K562 (cell line): ENCODE data around the gene PPFIBP2. TPM values are rescaled to one million over a fixed set of nuclear protein-coding genes. Genes with fewer than 3 reads are reported as not detected.

Experiments used
- ATAC-seq: fragments of 200-7000 bp; cut with Tn5 transposase; 3 replicates; pipeline ENCODE4 v1.9.1; 2020; ENCODE audit warnings: moderate library complexity
- BruUV-seq: library from RNA; stranded (reverse); fragments of 400-500 nt; replicated peaks from 2 replicates; lab custom pipeline; 2021; lab: Mats Ljungman, UMichigan
- CTCF ChIA-PET: fragments of 300-600 bp; formaldehyde crosslinking; extraction: SDS; loops from one replicate; lab custom pipeline; 2021; ENCODE audit warnings: low intra/inter-chr PET ratio; lab: Yijun Ruan, JAX
- POLR2A ChIA-PET: fragments of 300-600, 350-650 bp; sonication (Branson Sonifier 250); formaldehyde crosslinking; extraction: SDS; loops from one replicate; lab custom pipeline; 2021; ENCODE audit warnings: antibody characterized with exemption, inconsistent platforms; lab: Yijun Ruan, JAX
- DNase-seq, 4 experiments: peaks; one replicate each; pipeline versions ENCODE4 v3.0.0 to v3.0.0-alpha.2; 2011 to 2018; ENCODE audit warnings: low spot score in 3 of 4, mixed read lengths in 3 of 4; ENCODE audit errors: extremely low read depth in 1 of 4
- FAIRE-seq: peaks from 2 replicates; lab custom pipeline; 2011; peaks lifted over from hg19 to GRCh38; lab: Jason Lieb, UNC
- H2AFZ ChIP-seq: 2 replicates; pipeline ENCODE4 v1.6.0; 2011; ENCODE audit warnings: low read depth, low read length, control low read depth, inconsistent platforms
- H3K27ac ChIP-seq: fragments of 200-600 bp; 3 replicates; pipeline ENCODE4 v1.8.0; 2011; ENCODE audit warnings: low read depth, mild to moderate bottlenecking, control low read depth, inconsistent platforms, low read length, moderate library complexity, mixed read lengths; ENCODE audit errors: extremely low read depth
- H3K27me3 ChIP-seq, 2 experiments: fragments of 300-600 bp in 1 of 2; 2 replicates in 1 of 2; 3 replicates in 1 of 2; pipeline versions ENCODE4 v1.6.0 to v1.8.0; 2011; ENCODE audit warnings: inconsistent platforms in 2 of 2, low read length in 2 of 2, mild to moderate bottlenecking in 1 of 2, mixed read lengths in 1 of 2, moderate library complexity in 1 of 2; ENCODE audit not compliant: control insufficient read depth in 2 of 2, insufficient read depth in 2 of 2
- H3K36me3 ChIP-seq: fragments of 300-600 bp; 3 replicates; pipeline ENCODE4 v1.8.0; 2011; ENCODE audit warnings: mild to moderate bottlenecking, low read length, inconsistent platforms; ENCODE audit not compliant: control insufficient read depth, insufficient read depth
- H3K4me1 ChIP-seq, 2 experiments: fragments of 200-600 bp in 1 of 2; replicated peaks in 1 of 2; 2 replicates in 1 of 2; 3 replicates in 1 of 2; pipeline versions ENCODE4 v1.5.1 to v1.8.0; 2011; ENCODE audit warnings: inconsistent platforms in 2 of 2, low read length in 2 of 2, mild to moderate bottlenecking in 1 of 2, mixed read lengths in 1 of 2, moderate library complexity in 1 of 2; ENCODE audit not compliant: control insufficient read depth in 2 of 2, insufficient read depth in 2 of 2
- H3K4me2 ChIP-seq: 2 replicates; pipeline ENCODE4 v1.6.1; 2011; ENCODE audit warnings: low read length, control low read depth, inconsistent platforms, mixed read lengths; ENCODE audit not compliant: insufficient read depth
- H3K4me3 ChIP-seq: fragments of 200-600 bp; sonication (generic), shearing (Covaris generic); 2 replicates; pipeline ENCODE4 v1.5.1; 2016; ENCODE audit warnings: control low read depth, inconsistent platforms
- H3K79me2 ChIP-seq: fragments of 200-600 bp; 3 replicates; pipeline ENCODE4 v1.8.0; 2011; ENCODE audit warnings: low read length, inconsistent platforms; ENCODE audit not compliant: control insufficient read depth, insufficient read depth
- H3K9ac ChIP-seq, 2 experiments: 2 replicates each; pipeline versions ENCODE4 v1.6.0 to v1.6.1; 2011; ENCODE audit warnings: low read depth in 2 of 2, low read length in 2 of 2, control low read depth in 1 of 2, inconsistent platforms in 1 of 2, mild to moderate bottlenecking in 1 of 2, mixed read lengths in 1 of 2; ENCODE audit not compliant: insufficient read depth in 1 of 2
- H3K9me1 ChIP-seq: one replicate; pipeline ENCODE4 v1.6.0; 2011; ENCODE audit warnings: inconsistent platforms, mild to moderate bottlenecking, low read length, moderate library complexity; ENCODE audit not compliant: control insufficient read depth, insufficient read depth
- H3K9me3 ChIP-seq: replicated peaks from 2 replicates; pipeline ENCODE4 v1.5.1; 2011; ENCODE audit warnings: low read depth, low read length, inconsistent platforms; ENCODE audit not compliant: control insufficient read depth, insufficient read depth
- H4K20me1 ChIP-seq: replicated peaks from 2 replicates; pipeline ENCODE4 v1.6.1; 2011; ENCODE audit warnings: low read length, inconsistent platforms, mixed read lengths; ENCODE audit not compliant: control insufficient read depth, insufficient read depth
- BACH1 ChIP-seq: fragments of 200-800 bp; sonication (Bioruptor generic); IDR thresholded peaks from 2 replicates; pipeline ENCODE4 v1.6.1; 2016; ENCODE audit warnings: missing genetic modification characterization, missing compliant biosample characterization
- DACH1 ChIP-seq: fragments of 450-650 bp; IDR thresholded peaks from 2 replicates; pipeline ENCODE4 v1.6.1; 2018; ENCODE audit not compliant: partially characterized antibody
- FOXM1 ChIP-seq, 2 experiments: fragments of 450-650 bp in 1 of 2; sonication (generic) in 1 of 2; formaldehyde crosslinking in 1 of 2; IDR thresholded peaks; 2 replicates each; pipeline versions ENCODE4 v1.6.1 to v1.9.0; 2017 to 2022; ENCODE audit warnings: low read depth in 2 of 2, mild to moderate bottlenecking in 2 of 2, missing genetic modification reagents in 1 of 2, moderate library complexity in 1 of 2
- GTF2F1 ChIP-seq: IDR thresholded peaks from 2 replicates; pipeline ENCODE4 v1.6.1; 2011; ENCODE audit warnings: low read depth, low read length, improper control_type of control experiment
- HNRNPH1 ChIP-seq: fragments of 200-400 bp; formaldehyde crosslinking; optimal IDR thresholded peaks from 2 replicates; pipeline ENCODE3; 2017; ENCODE audit warnings: low read depth, mild to moderate bottlenecking, low read length, moderate library complexity
- HNRNPLL ChIP-seq: fragments of 200-400 bp; formaldehyde crosslinking; IDR thresholded peaks from 2 replicates; pipeline ENCODE4 v1.6.1; 2017; ENCODE audit warnings: low read length, low read depth, mild to moderate bottlenecking; ENCODE audit not compliant: poor library complexity, severe bottlenecking
- LARP7 ChIP-seq: fragments of 450-650 bp; IDR thresholded peaks from 2 replicates; pipeline ENCODE4 v1.6.1; 2016
- POLR2A ChIP-seq: fragments of 450-650 bp; conservative IDR thresholded peaks from 2 replicates; pipeline ENCODE4 v1.6.1; 2016
- RB1 ChIP-seq: fragments of 450-650 bp; IDR thresholded peaks from 2 replicates; pipeline ENCODE4 v1.6.1; 2017; ENCODE audit warnings: low read depth, mild to moderate bottlenecking
- SRSF9 ChIP-seq: fragments of 200-400 bp; formaldehyde crosslinking; IDR thresholded peaks from 2 replicates; pipeline ENCODE4 v1.6.1; 2017; ENCODE audit warnings: low read depth, low read length, borderline replicate concordance
- STAT5B ChIP-seq: fragments of 250-450 bp; sonication (Bioruptor Pico); IDR thresholded peaks from 2 replicates; pipeline ENCODE4 v1.8.0; 2021; ENCODE audit warnings: mild to moderate bottlenecking, inconsistent platforms
- TAF7 ChIP-seq: fragments of 450-650 bp; IDR thresholded peaks from 2 replicates; pipeline ENCODE4 v1.6.1; 2016; ENCODE audit warnings: missing genetic modification characterization, missing compliant biosample characterization
- ZNF586 ChIP-seq: fragments of 450-650 bp; formaldehyde crosslinking; conservative IDR thresholded peaks from 2 replicates; pipeline ENCODE4 v1.4.0; 2020; ENCODE audit warnings: mild to moderate bottlenecking, moderate library complexity
- WGBS: fragments of 100-300 bp; shearing (Covaris generic); methylation state at CpG from one replicate; pipeline ENCODE4 v1.1.6; 2016; ENCODE audit warnings: low coverage, mixed read lengths; ENCODE audit not compliant: insufficient coverage; ENCODE audit errors: missing lambda C conversion rate; 5-methylcytosine and 5-hydroxymethylcytosine counted together
- in situ Hi-C: fragments of 300-500 bp; cut with MboI; formaldehyde crosslinking; loops from 4 replicates; pipeline ENCODE4 v1.15.0; 2018; ENCODE audit warnings: inconsistent platforms, mixed read lengths
- intact Hi-C: fragments of 100-400 bp; cut with micrococcal nuclease; formaldehyde crosslinking; loops from 2 replicates; pipeline ENCODE4 v1.14.2; 2022
- polyA plus RNA-seq, 8 experiments: library from polyadenylated mRNA; depleted of rRNA in 4 of 8; stranded (reverse) in 5 of 8; unstranded in 3 of 8; fragments of >200 nt; fragmentation: Nextera tagmentation in 2 of 8; fragmentation: Illumina TruSeq in 1 of 8; extraction: Ambion mirVana in 2 of 8; extraction: Trizol in 1 of 8; gene quantifications; 2 replicates each; pipeline versions ENCODE4 v1.2.1 to v1.2.3, GENCODE V29; 2011 to 2014; ENCODE audit warnings: inconsistent platforms in 1 of 8, missing spikeins in 1 of 8
- total RNA-seq, 7 experiments: library from RNA; depleted of rRNA in 6 of 7; stranded (reverse); fragments of >200 nt in 6 of 7; fragmentation: Illumina TruSeq in 2 of 7; extraction: Trizol in 2 of 7; gene quantifications; 2 replicates each; pipeline versions ENCODE4 v1.2.1 to v1.2.3, GENCODE V29; 2011 to 2021; ENCODE audit warnings: low replicate concordance in 1 of 7
- TF ChIP-seq, protein P1 (sequence below): fragments of 250-450 bp; sonication (Bioruptor Pico); IDR thresholded peaks from 2 replicates; pipeline ENCODE4 v1.4.0; 2020

The PPFIBP2 gene
- total and polyA plus RNA-seq, 9 of the 15 experiments (the other 6 are each of a cell fraction or from before 2014, with no cell fraction given): 0.18 to 3.4 (median 1.2) TPM

DNA sequence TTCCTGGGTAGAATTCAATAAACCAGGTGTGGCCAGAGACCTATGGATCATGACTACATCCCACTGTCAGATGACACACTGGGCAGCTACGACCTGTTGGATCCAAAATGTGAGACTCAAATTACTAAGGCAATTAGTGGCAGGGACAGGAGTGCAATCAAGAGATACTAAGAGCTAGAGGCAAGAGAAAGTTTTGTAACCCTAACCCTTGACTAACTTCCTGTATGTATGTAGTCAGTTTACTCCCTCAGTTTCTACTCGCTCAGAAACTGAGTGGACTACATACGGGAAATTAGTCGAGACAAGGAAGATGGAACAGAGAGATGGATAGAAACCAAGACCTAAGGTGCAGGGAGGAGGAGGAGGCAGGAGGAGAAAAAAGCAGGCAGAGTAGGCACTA lies 156.8 kb downstream of the PPFIBP2 start:
- CTCF ChIA-PET: interaction anchor here (0.6 kb wide), 2 partner anchors 95 to 427 kb away, joined by 3 read pairs; no protein-coding TSS in a partner anchor

More for the DNA sequence above, 156.8 kb downstream of the PPFIBP2 start:
- no peak for FAIRE-seq
- H3K9me1 ChIP-seq: no peaks in the 10 kb centered on the region
- no peak overlapping the region for H2AFZ ChIP-seq
- DNase-seq: no peak
- H3K4me3 ChIP-seq: no peak overlapping the region
- H4K20me1 ChIP-seq: no peaks in the 10 kb centered on the region
- no peaks in the 10 kb centered on the region for H3K9me3 ChIP-seq
- BruUV-seq: no TSS peak
- WGBS: 32% methylated on average over 4 of the region's 4 CpGs
- no peak overlapping the region for H3K9ac ChIP-seq
- H3K36me3 ChIP-seq: no peaks in the 10 kb centered on the region
- intact Hi-C loops: no loop called here
- ATAC-seq: no peak
- TF ChIP-seq DACH1 (no peak), HNRNPLL (no peak), HNRNPH1 (no peak), STAT5B (CRISPR knock-in tag) (no peak), GTF2F1 (no peak), SRSF9 (no peak), POLR2A (no peak), ZNF586 (CRISPR knock-in tag) (no peak), BACH1 (tag) (no peak), LARP7 (no peak), TAF7 (tag) (no peak), FOXM1 (IDR thresholded peaks at IDR 0.05; ENCODE audit: low read depth) (no peak), FOXM1 (CRISPR knock-in tag; IDR thresholded peaks at IDR 0.05; ENCODE audit: low read depth) (no peak), RB1 (no peak)
- TF ChIP-seq, protein P1, sequence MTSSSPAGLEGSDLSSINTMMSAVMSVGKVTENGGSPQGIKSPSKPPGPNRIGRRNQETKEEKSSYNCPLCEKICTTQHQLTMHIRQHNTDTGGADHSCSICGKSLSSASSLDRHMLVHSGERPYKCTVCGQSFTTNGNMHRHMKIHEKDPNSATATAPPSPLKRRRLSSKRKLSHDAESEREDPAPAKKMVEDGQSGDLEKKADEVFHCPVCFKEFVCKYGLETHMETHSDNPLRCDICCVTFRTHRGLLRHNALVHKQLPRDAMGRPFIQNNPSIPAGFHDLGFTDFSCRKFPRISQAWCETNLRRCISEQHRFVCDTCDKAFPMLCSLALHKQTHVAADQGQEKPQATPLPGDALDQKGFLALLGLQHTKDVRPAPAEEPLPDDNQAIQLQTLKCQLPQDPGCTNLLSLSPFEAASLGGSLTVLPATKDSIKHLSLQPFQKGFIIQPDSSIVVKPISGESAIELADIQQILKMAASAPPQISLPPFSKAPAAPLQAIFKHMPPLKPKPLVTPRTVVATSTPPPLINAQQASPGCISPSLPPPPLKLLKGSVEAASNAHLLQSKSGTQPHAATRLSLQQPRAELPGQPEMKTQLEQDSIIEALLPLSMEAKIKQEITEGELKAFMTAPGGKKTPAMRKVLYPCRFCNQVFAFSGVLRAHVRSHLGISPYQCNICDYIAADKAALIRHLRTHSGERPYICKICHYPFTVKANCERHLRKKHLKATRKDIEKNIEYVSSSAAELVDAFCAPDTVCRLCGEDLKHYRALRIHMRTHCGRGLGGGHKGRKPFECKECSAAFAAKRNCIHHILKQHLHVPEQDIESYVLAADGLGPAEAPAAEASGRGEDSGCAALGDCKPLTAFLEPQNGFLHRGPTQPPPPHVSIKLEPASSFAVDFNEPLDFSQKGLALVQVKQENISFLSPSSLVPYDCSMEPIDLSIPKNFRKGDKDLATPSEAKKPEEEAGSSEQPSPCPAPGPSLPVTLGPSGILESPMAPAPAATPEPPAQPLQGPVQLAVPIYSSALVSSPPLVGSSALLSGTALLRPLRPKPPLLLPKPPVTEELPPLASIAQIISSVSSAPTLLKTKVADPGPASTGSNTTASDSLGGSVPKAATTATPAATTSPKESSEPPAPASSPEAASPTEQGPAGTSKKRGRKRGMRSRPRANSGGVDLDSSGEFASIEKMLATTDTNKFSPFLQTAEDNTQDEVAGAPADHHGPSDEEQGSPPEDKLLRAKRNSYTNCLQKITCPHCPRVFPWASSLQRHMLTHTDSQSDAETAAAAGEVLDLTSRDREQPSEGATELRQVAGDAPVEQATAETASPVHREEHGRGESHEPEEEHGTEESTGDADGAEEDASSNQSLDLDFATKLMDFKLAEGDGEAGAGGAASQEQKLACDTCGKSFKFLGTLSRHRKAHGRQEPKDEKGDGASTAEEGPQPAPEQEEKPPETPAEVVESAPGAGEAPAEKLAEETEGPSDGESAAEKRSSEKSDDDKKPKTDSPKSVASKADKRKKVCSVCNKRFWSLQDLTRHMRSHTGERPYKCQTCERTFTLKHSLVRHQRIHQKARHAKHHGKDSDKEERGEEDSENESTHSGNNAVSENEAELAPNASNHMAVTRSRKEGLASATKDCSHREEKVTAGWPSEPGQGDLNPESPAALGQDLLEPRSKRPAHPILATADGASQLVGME (CRISPR knock-in tag): no peak
- no peaks in the 10 kb centered on the region for H3K79me2 ChIP-seq
- peaks cover 0 to 18% of the 10 kb centered on the region in 2 experiments; a peak in 2 of 5 replicates for H3K27me3 ChIP-seq
- no peak overlapping the region for H3K27ac ChIP-seq
- POLR2A ChIA-PET: interaction anchor here (0.6 kb wide), 1 partner anchor 267 kb away, joined by 4 read pairs; no protein-coding TSS in a partner anchor
- peaks cover 0 to 12% of the 10 kb centered on the region in 2 experiments; a peak in 4 of 5 replicates for H3K4me1 ChIP-seq
- H3K4me2 ChIP-seq: no peak overlapping the region
- in situ Hi-C loops: loop anchor here (25.0 kb wide), 1 partner anchor 583 kb away; the partner anchor contains the start of gene RBMXL2
